CD4-positive, alpha-beta T cell (primary cell): ENCODE data around the gene KRT12. TPM values are rescaled to one million over a fixed set of nuclear protein-coding genes. Genes with fewer than 3 reads are reported as not detected.
A peak's percentile ranks its signal among the peaks of the same experiment; 100 is the strongest.

Experiments used
- ATAC-seq: fragments of 200-7000 bp; cut with Tn5 transposase; one replicate; pipeline ENCODE4 v1.10.0; 2022; ENCODE audit warnings: mild to moderate bottlenecking; ENCODE audit not compliant: poor library complexity
- CTCF ChIA-PET: fragments of 350-600 bp; sonication (Branson Sonifier 250); formaldehyde crosslinking; loops from one replicate; lab custom pipeline; 2021; ENCODE audit warnings: antibody characterized with exemption, inconsistent platforms; lab: Charles Lee
- POLR2A ChIA-PET: fragments of 350-600 bp; sonication (Branson Sonifier 250); formaldehyde crosslinking; loops from one replicate; lab custom pipeline; 2021; ENCODE audit warnings: antibody characterized with exemption, inconsistent platforms; lab: Charles Lee
- DNase-seq, 14 experiments: peaks; one replicate each; pipeline ENCODE4 v3.0.0-alpha.2; 2013 to 2020; ENCODE audit warnings: mixed read lengths in 2 of 14
- H3K27ac ChIP-seq, 2 donors: one replicate each; pipeline versions ENCODE4 v1.5.1 to v1.7.0; 2013; ENCODE audit warnings: low read length in 2 of 2, low read depth in 1 of 2, mild to moderate bottlenecking in 1 of 2
- H3K27me3 ChIP-seq, 2 experiments: 1 replicate in 1 of 2; 2 replicates in 1 of 2; pipeline versions ENCODE4 v1.6.1 to v1.7.0; 2013; ENCODE audit warnings: low read length in 2 of 2, control low read depth in 1 of 2, mild to moderate bottlenecking in 1 of 2, moderate library complexity in 1 of 2; ENCODE audit not compliant: insufficient read depth in 2 of 2, control insufficient read depth in 1 of 2
- H3K36me3 ChIP-seq: one replicate; pipeline ENCODE4 v1.6.1; 2013; ENCODE audit warnings: low read length, control low read depth; ENCODE audit not compliant: insufficient read depth
- H3K4me1 ChIP-seq: one replicate; pipeline ENCODE4 v1.6.1; 2013; ENCODE audit warnings: low read length, control low read depth; ENCODE audit not compliant: insufficient read depth
- H3K4me3 ChIP-seq: one replicate; pipeline ENCODE4 v1.5.1; 2013; ENCODE audit warnings: mild to moderate bottlenecking, low read length, moderate library complexity
- H3K9me3 ChIP-seq, 2 experiments: 1 replicate in 1 of 2; 2 replicates in 1 of 2; pipeline versions ENCODE4 v1.6.1 to v1.7.0; 2013; ENCODE audit warnings: low read length in 2 of 2, mild to moderate bottlenecking in 2 of 2, control low read depth in 1 of 2, moderate library complexity in 1 of 2; ENCODE audit not compliant: control insufficient read depth in 1 of 2, insufficient read depth in 1 of 2
- H3K27ac Mint-ChIP-seq: one replicate; pipeline ENCODE4 v1.8.0; 2020; ENCODE audit warnings: mixed read lengths
- H3K27me3 Mint-ChIP-seq: one replicate; pipeline ENCODE4 v1.8.0; 2021; ENCODE audit warnings: mixed read lengths
- H3K36me3 Mint-ChIP-seq: one replicate; pipeline ENCODE4 v1.8.0; 2021; ENCODE audit warnings: low read depth, mixed read lengths
- H3K4me1 Mint-ChIP-seq: one replicate; pipeline ENCODE4 v1.8.0; 2021; ENCODE audit warnings: low read depth, mixed read lengths
- H3K4me3 Mint-ChIP-seq: one replicate; pipeline ENCODE4 v1.8.0; 2020; ENCODE audit warnings: mild to moderate bottlenecking, mixed read lengths
- H3K9me3 Mint-ChIP-seq: one replicate; pipeline ENCODE4 v1.8.0; 2020; ENCODE audit warnings: mixed read lengths
- intact Hi-C, 2 experiments: fragments of 100-400 bp; cut with DNase I in 1 of 2; cut with micrococcal nuclease in 1 of 2; formaldehyde crosslinking; loops; one replicate each; pipeline versions ENCODE4 v1.15.1 to v1.9.0; 2023 to 2025; cut with DNase I, micrococcal nuclease
- polyA plus RNA-seq, 2 donors: library from polyadenylated mRNA; unstranded; fragments of 120-200 nt; gene quantifications; one replicate each; pipeline ENCODE4 v1.2.1, GENCODE V29; 2013
- total RNA-seq, 174 experiments: library from RNA in 2 of 174; stranded (reverse) in 2 of 174; gene quantifications; one replicate each; pipeline ENCODE4 v1.2.3 and lab custom pipeline; 2021 to 2026
- TF ChIP-seq, protein P1 (sequence below): fragments of 200-600 bp; IDR thresholded peaks from one replicate; pipeline ENCODE4 v1.8.0; 2022; ENCODE audit warnings: antibody characterized with exemption, mild to moderate bottlenecking

Gene KRT12
- total RNA-seq (not detected), total RNA-seq (lab: John Stamatoyannopoulos, UW) (0 to 0.09 (median 0) reads per million in 172 experiments)
- polyA plus RNA-seq (2013, experiment 1 of 2), result 0.11 TPM
- 0.03 TPM for polyA plus RNA-seq (2013, experiment 2 of 2)

DNA sequence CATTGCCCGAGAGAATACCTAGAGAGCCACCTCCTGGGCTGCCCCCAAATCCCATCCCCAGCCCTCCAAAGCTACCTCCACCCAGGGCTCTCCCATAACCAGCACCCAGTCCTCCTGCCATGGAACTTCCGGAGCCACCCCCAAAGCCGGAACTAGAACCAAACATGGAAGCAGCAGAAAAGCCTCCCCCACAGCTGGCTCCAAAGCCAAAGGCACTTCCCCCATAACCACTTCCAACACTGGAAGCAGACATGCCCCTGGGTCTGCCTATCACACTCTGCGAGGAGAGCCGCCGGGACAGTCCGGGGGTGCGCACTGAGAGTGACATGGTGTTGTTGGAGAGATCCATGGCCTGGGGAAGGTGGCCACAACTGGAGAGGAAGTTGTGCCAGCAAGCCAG lies at the start of gene KRT12:
KRT12 (minus strand) TSS at position 386 of the 400 bp plus-strand sequence; CDS start at position 349, 37 bp downstream.
- no peak for ATAC-seq
- Histone ChIP-seq H3K4me1 (no peaks in the 10 kb centered on the region), H3K27me3 (peaks cover 14 to 24% of the 10 kb centered on the region in 2 experiments), H3K27ac (no peak within 1 kb of the TSS), H3K9me3 (no peaks in the 10 kb centered on the region), H3K4me3 (no peak within 1 kb of the TSS), H3K36me3 (no peaks in the 10 kb centered on the region)
- Mint-ChIP-seq H3K9me3 (no peaks in the 10 kb centered on the region), H3K36me3 (no peaks in the 10 kb centered on the region), H3K27ac (no peak within 1 kb of the TSS), H3K4me1 (no peaks in the 10 kb centered on the region), H3K4me3 (no peak within 1 kb of the TSS), H3K27me3 (peaks cover 57% of the 10 kb centered on the region)
- ChIA-PET CTCF (interaction anchor here (1.1 kb wide), 1 partner anchor 10 kb away, joined by 5 read pairs; no protein-coding TSS in a partner anchor), POLR2A (no interaction called here)
- no peak for DNase-seq
- TF ChIP-seq, protein P1, sequence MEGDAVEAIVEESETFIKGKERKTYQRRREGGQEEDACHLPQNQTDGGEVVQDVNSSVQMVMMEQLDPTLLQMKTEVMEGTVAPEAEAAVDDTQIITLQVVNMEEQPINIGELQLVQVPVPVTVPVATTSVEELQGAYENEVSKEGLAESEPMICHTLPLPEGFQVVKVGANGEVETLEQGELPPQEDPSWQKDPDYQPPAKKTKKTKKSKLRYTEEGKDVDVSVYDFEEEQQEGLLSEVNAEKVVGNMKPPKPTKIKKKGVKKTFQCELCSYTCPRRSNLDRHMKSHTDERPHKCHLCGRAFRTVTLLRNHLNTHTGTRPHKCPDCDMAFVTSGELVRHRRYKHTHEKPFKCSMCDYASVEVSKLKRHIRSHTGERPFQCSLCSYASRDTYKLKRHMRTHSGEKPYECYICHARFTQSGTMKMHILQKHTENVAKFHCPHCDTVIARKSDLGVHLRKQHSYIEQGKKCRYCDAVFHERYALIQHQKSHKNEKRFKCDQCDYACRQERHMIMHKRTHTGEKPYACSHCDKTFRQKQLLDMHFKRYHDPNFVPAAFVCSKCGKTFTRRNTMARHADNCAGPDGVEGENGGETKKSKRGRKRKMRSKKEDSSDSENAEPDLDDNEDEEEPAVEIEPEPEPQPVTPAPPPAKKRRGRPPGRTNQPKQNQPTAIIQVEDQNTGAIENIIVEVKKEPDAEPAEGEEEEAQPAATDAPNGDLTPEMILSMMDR, result no peak
- intact Hi-C loops, result no loop called here

DNA sequence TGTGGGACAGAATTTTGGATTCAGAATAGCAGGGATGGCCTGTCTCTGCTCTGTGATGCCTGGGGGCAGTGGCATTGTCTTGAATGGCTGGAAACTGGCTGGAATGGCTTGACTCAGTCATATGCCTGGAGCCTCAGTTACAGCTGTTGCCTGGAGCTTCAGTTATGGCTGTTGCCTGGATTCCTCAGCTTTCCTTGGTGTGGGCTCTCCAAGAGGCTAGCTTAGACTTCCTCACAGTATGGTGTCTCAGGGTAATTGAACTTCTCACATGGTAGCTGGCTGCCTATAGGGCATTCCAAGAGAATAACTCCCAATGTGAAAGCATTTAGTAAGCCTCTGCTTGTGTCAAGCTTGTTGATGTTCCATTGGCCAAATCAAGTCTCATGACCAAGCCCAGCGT lies 49.3 kb upstream of the KRT12 start:
- no peaks in the 10 kb centered on the region for H3K27me3 ChIP-seq
- no peaks in the 10 kb centered on the region for H3K9me3 ChIP-seq
- no peaks in the 10 kb centered on the region for H3K9me3 Mint-ChIP-seq
- intact Hi-C loops, result no loop called here
- DNase-seq, result no peak
- H3K4me3 ChIP-seq, result no peak overlapping the region
- POLR2A ChIA-PET, result no interaction called here
- H3K27ac ChIP-seq, result no peak overlapping the region
- CTCF ChIA-PET, result interaction anchor here (2.6 kb wide), 1 partner anchor 633 kb away, joined by 7 read pairs; no protein-coding TSS in a partner anchor
- H3K4me1 Mint-ChIP-seq, result peaks cover 6% of the 10 kb centered on the region
- peaks cover 14% of the 10 kb centered on the region for H3K27me3 Mint-ChIP-seq
- TF ChIP-seq, protein P1, result no peak
- no peaks in the 10 kb centered on the region for H3K36me3 Mint-ChIP-seq
- no peak overlapping the region for H3K4me3 Mint-ChIP-seq
- ATAC-seq, result no peak
- H3K4me1 ChIP-seq, result no peaks in the 10 kb centered on the region
- no peaks in the 10 kb centered on the region for H3K36me3 ChIP-seq
- no peak overlapping the region for H3K27ac Mint-ChIP-seq

DNA sequence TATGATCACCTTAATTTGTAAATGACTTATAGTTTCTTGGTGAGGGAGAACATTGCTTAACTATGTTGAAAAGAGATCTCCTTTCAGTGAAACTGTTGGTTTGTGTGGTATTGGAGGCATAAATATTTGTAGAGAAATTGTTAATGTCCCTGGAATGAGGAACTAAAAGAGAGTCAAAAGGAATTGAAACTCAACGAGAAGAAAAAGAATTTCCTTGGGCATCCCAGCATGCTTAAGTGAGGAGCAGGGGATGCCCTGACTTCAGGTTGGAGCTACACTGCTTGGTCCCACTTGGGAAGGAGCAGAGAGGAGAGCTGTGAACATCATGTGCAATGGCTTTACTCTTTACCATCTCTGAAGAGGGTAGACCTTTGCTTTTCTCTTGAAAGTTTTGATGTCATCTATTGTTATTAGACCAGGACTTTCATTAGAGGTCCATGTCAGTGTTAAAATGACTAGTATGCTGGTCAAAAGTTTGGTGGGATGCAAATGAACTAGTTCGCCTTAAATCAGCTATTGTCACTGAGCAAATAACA lies 48.8 kb upstream of the KRT12 start:
- intact Hi-C loops, result no loop called here
- H3K9me3 Mint-ChIP-seq, result no peaks in the 10 kb centered on the region
- H3K27ac Mint-ChIP-seq, result no peak overlapping the region
- Histone ChIP-seq H3K36me3 (no peaks in the 10 kb centered on the region), H3K27ac (no peak overlapping the region), H3K4me1 (no peaks in the 10 kb centered on the region), H3K4me3 (no peak overlapping the region), H3K9me3 (no peaks in the 10 kb centered on the region), H3K27me3 (no peaks in the 10 kb centered on the region)
- no peak for ATAC-seq
- H3K4me3 Mint-ChIP-seq, result no peak overlapping the region
- no peaks in the 10 kb centered on the region for H3K4me1 Mint-ChIP-seq
- peaks cover 14% of the 10 kb centered on the region for H3K27me3 Mint-ChIP-seq
- H3K36me3 Mint-ChIP-seq, result no peaks in the 10 kb centered on the region
- TF ChIP-seq, protein P1, result no peak
- peak in 2 of 14 experiments; percentile 36 to 48 for DNase-seq
- POLR2A ChIA-PET, result no interaction called here
- CTCF ChIA-PET, result interaction anchor here (2.6 kb wide), 1 partner anchor 633 kb away, joined by 7 read pairs; no protein-coding TSS in a partner anchor
